HG03457 (cell line): ENCODE results near the gene NPNT.

Experiments
- ATAC-seq: cut with Tn5 transposase; IDR thresholded peaks from one replicate; pipeline ENCODE4 v1.9.1; 2021; ENCODE audit warnings: moderate number of reproducible peaks; ENCODE audit not compliant: unreplicated experiment

Gene NPNT

GRCh38 chr4:106017975-106018374, 122.7 kb downstream of the NPNT start:
- no peak for ATAC-seq

GRCh38 chr4:106019771-106020170, 124.5 kb downstream of the NPNT start:
- no peak for ATAC-seq
